Activated CD4-positive, CD25-positive, alpha-beta regulatory T cell treated with anti-CD3 and anti-CD28 coated beads, Interleukin-2, amount 50 U/mL, for 16 hours (primary cell): ENCODE data around the gene MICALL2.

ENCODE experiments used
- DNase-seq: peaks from one replicate; pipeline ENCODE4 v3.0.0-alpha.2; 2020; ENCODE audit warnings: low read depth, low spot score

The MICALL2 gene

DNA sequence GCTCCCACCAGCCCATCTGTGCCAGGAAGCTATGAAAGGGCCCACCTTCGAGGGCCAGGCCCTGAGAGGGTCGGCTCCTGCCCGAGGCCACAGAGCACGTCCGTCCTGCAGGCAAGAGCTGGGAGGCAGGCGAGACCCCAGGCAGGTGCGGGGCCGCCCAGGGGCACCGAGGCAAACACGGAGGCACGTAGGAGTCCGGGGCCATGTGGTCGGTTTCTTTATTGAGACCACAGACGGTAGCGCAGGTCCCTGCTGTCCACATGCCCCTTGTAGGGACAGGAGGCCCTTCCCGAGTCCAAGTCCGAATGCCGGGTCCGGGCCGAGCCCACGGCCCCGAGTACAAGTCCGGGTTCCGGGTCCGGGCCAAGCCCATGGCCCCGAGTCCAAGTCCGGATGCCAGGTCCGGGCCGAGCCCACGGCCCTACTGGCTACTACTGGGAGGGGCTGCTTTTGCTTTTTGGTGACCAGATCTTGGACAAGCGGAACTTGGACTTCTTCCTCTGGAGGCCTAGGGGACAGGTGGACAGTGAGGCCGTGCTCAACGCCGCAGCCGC, 25.0 kb downstream of the MICALL2 start:
- DNase-seq = no peak

- DNase-seq = no peak
These were observed 25.9 kb downstream of the MICALL2 start for GRCh38 chr7:1433128-1433920.

DNA sequence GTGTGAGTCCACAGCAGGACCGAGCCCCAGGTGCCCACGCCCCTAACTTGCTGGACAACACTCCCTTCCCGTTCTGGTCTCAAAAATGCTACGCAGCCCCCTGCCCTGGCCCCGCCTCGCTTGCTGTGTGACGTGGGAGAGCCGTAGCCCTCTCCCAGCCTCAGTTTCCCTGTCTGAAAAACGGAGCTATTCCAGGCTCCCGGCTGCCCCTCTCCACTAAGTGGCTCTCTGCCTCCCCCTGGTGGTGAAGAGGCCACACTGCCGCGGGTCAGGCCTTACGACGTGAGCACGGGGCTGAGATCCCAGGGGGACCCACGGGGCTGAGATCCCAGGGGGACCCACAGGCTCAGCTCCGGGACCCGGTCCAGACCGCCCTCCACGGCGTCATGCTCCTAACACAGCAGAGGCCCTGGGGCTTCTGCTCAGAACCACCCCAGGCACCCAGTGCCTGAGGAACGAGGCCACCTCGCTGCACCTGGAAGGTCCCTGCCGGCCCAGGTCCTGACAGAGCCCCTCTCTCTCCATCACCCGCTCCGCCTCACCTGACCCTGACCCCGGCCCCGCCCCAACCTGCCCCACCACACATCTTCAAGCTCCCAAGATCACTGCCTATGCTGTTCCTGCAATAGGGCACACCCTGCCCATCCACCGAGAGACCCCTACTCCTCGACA, 26.7 kb downstream of the MICALL2 start:
- DNase-seq = peak; percentile 75

GRCh38 chr7:1431634-1432380, 27.5 kb downstream of the MICALL2 start:
- DNase-seq = no peak

DNA sequence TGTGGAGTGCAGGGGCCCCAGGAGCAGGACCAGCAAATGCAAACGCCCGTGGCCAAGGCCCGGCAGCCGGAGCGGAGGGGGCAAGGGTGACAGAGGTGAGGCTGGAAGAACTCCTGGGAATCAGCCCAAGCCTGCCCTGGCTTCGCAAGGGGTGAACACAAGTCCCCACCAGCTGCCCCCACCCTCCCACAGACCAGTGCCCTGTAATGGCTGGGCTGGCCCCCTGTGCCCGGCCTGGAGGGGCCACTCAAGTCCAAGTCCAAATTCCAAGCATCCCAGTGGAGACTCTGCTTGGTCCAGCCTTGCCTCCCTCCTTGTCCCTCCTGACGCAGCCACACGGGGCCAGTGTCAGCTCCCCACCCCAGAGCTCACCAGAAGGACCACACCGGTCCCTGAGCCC, 28.0 kb downstream of the MICALL2 start:
- no peak for DNase-seq

GRCh38 chr7:1430056-1430845, 29.0 kb downstream of the MICALL2 start:
- DNase-seq = no peak

GRCh38 chr7:1428941-1429501, 30.2 kb downstream of the MICALL2 start:
- no peak for DNase-seq

DNA sequence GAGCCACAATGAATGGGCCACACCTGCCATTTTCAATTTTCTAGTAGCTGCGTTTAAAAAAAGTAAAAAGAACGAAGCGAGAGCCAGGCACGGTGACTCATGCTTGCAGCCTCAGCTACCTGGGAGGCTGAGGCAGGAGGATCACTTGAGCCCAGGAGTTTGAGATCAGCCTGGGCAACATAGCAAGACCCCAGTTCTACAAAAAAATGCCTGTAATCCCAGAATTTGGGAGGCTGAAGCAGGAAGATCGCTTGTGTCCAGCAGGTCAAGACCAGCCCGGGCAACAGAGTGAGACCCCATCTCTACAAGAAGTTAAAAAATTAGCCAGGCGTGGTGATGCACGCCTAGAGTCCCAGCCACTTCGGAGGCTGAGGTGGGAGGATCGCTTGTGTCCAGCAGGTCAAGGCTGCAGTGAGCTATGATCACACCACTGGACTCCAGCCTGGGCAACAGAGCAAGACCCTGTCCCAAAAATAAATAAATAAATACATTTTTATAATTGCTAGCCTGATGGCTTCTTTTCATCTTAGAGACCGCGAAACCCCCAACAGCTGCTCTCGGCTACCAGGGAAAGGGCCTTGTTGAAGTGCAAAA, 32.1 kb downstream of the MICALL2 start:
- DNase-seq = no peak

GRCh38 chr7:1426474-1426873, 32.8 kb downstream of the MICALL2 start:
- DNase-seq = no peak

DNA sequence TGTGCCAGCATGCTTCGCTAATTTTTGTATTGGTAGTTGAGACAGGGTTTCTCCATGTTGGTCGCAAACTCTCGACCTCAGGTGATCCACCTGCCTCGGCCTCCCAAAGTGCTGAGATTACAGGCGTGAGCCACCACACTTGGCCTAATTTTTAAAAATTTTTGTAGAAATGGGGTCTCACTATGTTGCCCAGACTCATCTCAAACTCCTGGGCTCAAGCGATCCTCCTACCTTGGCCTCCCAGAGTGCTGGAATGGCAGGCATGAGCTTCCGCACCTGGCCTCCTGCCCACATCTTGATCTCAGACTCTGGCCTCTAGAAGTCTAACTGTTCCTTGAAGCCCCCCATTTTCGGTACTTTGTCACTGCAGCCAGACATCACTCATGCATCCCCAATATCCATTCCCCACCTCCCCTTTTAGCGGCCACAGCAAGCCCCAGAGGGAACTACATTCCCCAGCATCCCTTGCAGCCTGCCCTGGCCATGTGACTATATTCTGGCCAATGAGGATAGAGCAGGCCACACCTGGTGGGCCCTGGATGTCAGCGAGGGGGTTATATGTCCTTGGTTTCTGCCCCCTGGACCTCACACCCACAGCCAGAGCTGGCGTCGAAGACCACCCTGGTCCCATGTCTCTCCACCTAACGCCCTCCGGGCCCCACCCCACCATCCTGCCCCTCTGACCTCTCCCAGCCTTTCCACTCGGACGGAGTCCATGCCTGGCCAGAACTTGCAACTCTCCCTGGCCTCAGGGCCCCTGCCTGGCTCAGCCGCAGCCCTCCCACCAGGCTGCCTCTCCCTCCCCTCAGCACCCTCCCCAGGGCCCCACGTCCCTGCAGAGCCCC, 33.8 kb downstream of the MICALL2 start:
- no peak for DNase-seq

GRCh38 chr7:1424041-1424440, 35.2 kb downstream of the MICALL2 start:
- no peak for DNase-seq

GRCh38 chr7:1423264-1423811, 35.9 kb downstream of the MICALL2 start:
- DNase-seq = no peak

GRCh38 chr7:1422512-1423263, 36.6 kb downstream of the MICALL2 start:
- DNase-seq = no peak

- no peak for DNase-seq
These were observed 37.3 kb downstream of the MICALL2 start for GRCh38 chr7:1421946-1422345.

- no peak for DNase-seq
These were observed 38.1 kb downstream of the MICALL2 start for GRCh38 chr7:1421020-1421790.

DNA sequence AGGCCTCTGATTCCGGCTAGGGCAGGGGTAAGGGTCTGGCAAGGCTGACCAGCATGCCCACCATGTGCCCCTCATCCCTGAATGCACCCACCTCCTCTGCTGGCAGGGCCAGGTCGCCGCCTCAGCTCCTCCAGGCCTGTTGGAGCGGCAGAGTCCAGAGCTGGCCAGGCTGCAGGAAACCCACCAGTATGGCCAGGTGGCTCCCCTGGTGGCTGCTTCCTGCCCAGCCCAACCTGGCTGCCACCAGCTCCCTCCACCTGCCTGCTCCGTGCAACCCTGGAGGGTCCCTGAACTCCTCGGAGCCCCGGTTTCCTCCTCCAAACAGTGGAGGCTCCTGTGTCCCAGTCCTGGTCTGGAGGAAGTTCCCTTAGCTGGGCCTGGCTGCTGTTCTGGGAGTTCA, 39.6 kb downstream of the MICALL2 start:
- DNase-seq = no peak

- DNase-seq = no peak
These were observed 40.0 kb downstream of the MICALL2 start for GRCh38 chr7:1419310-1419634.
